Amniotic epithelial cell (primary cell): ENCODE measurements around the gene RRP1B.
A peak's percentile ranks its signal among the peaks of the same experiment; 100 is the strongest.
"Not testable (repeated sequence)": the region's sequence is repeated elsewhere in the genome, so short reads cannot be mapped to it uniquely, and the experiment has no call there.

Experiments used
- DNase-seq: peaks from one replicate; pipeline ENCODE4 v3.0.0-alpha.2; 2010; ENCODE audit warnings: low read depth

The RRP1B gene, protein sequence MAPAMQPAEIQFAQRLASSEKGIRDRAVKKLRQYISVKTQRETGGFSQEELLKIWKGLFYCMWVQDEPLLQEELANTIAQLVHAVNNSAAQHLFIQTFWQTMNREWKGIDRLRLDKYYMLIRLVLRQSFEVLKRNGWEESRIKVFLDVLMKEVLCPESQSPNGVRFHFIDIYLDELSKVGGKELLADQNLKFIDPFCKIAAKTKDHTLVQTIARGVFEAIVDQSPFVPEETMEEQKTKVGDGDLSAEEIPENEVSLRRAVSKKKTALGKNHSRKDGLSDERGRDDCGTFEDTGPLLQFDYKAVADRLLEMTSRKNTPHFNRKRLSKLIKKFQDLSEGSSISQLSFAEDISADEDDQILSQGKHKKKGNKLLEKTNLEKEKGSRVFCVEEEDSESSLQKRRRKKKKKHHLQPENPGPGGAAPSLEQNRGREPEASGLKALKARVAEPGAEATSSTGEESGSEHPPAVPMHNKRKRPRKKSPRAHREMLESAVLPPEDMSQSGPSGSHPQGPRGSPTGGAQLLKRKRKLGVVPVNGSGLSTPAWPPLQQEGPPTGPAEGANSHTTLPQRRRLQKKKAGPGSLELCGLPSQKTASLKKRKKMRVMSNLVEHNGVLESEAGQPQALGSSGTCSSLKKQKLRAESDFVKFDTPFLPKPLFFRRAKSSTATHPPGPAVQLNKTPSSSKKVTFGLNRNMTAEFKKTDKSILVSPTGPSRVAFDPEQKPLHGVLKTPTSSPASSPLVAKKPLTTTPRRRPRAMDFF

DNA sequence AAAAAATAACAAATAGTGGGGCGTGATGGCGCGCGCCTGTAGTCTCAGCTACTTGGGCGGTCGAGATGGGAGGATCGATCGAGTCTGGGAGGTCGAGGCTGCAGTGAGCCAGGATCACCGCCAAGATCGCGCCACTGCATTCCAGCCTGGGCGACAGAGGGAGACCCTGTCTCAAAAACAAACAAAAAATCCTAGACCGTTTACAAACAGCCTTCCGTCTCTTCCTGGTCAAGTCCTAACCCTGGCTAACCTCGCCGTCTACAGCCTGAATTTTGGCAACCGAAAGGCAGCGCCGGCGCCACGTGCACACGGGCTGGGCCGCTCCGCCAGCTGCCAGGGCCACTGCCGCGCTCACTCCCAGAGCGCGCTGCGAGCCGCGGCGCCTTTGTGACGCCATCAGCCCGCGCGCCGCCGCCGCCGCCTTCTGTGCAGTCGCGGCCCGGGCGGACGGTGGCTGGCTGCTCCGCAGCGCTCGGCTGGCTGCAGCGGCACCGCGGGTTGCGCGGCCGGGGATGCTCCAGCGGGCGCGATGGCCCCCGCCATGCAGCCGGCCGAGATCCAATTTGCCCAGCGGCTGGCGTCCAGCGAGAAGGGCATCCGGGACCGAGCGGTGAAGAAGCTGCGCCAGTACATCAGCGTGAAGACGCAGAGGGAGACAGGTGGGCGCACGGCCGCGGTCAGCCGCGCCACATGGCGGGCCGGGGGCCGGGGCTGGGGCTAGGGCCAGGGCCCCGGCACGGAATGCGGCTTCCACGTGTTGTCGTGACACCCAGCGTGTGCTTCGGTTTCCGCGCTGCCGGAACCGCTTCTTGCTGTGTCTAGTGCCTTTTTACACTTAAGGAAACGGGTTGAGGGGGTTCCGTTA lies at the start of gene RRP1B, which contains the start of gene HSF2BP:
Gene RRP1B (plus strand): TSS at position 425 of the 865 bp plus-strand sequence. CDS start 105 bp downstream, at position 530.
Gene HSF2BP (minus strand): TSS at position 353 of the 865 bp plus-strand sequence. CDS start 1,392 bp downstream, outside the sequence.
- peak; percentile 68 for DNase-seq

DNA sequence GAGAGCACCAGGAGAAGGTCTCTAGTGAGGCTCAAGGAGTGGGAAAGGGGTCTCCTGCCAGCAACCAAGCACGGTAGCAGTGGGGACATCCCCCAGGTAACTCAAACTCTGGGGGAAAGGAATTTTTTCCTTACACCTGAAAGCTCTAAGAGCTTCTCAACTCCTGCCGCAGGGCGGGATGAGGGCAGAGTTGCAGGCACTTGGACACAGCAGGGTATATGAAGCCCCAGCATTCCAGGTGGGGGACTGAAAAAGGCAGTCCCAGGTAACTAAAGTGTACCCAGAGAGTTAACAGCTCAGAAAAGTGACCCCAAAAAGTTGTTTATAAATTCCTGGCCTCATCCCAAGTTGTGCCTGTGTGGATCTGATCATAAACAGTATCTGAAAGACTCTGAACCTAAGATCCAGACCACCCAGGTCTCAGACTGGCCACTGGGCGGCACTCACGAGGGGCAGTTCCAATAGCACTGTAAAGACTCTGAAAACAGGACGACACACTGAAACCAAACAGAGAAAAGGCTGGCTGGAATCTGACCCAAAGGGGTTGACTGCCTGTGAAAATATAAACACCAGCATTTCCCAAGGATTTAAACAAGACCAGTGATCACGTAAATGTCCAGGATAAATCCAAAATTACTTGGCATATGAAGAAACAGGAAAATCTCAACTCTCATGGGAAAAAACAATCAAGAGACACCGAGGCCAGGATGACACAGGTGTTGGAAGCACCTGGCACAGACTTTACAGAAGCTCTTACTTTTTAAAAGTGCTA lies 47.6 kb upstream of the RRP1B start:
- DNase-seq, result peak; percentile 67

DNA sequence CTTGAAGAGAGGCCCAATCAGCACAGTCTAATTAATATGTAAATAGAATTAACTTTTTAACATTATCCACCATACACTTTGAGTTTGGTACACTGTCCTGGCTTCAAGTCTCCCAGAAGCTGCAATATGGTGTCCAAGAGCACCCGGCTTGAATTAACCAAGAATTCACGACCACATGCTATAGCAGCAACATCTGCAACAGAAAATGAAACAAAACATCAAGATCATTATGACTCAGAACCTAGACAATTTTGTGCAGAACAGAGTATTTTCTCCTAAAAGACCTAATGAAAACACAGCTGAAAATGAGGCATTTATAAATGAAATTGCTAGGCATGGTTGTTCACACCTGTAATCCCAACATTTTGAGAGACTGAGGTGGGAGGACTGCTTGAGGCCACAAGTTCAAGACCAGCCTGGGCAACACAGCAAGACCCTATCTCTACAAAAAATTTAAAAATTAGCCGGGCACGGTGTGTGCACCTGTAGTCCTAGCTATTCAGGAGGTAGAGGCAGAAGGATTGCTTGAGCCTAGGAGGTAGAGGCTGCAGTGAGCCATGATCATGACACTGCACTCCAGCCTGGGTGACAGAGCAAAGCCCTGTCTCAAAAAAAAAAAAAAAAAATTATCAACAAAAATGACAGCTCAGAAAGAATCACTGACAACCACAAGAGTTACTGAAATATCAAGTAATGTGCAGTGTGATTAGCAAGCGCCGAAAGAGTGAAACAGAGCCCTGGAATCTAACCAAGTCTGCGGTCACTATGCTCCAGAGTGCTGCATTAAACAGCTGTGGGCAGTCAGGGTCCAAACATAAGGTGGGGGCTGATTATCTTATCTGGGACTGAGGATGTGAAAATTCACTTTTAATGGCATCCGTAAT lies 45.4 kb upstream of the RRP1B start:
- peak; percentile 82 for DNase-seq

DNA sequence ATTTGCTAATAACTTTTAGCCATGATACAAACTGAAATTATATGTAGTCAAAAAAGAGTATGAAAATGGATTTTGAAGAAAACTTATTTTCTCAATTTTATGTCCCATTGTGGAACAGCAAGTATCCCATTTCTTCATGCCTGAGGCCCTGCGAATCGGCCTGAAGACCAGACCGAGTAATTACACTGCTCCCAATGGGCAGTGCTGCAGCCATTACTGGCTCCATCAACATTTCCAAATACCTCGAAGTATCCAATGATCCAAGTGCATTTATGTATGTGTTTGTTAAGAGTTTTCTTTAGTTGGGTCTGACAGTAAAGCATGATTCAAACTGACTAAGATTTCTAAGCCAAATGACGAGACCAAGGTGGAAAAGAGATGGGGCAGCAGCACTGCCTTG lies 44.5 kb upstream of the RRP1B start:
- DNase-seq, result no peak

DNA sequence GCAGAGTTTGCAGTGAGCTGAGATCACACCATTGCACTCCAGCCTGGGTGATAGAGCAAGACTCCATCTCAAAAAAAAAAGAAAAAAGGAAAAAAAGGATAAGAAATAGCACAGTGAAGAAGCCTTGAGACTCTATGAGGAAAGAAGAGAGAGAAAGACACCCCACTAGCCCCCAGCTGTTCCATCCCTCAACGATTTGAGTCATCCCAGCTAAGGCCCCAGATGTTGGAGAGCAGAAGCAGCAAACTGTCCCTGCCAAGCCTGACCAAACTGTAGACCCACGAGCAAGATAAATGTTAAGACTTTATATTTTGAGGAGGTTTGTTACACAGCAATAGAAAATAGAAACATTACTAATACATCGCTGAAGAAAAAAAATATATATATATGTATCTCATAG lies 42.5 kb upstream of the RRP1B start:
- not testable (repeated sequence) for DNase-seq

DNA sequence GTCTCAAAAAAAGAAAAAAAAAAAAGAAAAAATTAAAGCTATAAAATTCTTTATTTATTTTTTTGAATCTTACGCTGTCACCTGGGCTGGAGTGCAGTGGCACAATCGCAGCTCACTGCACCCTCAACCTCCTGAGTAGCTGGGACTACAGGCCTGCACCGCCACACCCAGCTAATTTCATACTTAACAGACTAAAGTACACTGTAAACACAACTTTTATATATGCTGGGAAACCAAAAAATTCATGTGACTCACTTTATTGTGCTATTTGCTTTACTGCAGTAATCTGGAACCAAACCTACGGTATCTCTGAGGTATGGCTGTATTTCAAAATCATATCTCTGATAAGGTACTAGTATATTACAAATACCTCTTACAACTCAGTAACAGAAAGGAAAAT lies 40.4 kb upstream of the RRP1B start:
- DNase-seq, result peak; percentile 64

DNA sequence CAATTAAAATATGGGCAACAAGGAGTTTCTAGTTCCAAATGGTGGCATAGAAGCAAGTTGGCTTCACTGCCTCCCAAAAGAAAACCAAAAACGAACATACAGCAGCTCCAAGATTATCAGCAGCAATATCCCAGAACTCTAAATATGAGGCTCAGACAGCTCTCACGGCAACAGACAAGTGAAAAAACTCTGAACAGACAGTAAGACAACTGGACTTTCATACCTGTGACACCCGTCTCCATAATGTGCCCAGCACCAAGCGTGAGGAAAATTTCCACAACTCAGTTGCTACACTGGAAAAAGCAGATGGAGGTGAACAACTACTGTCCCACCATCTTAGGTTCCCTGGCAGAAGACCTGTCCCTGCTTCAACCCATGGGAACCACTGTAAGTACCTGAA lies 40.0 kb upstream of the RRP1B start:
- no peak for DNase-seq

DNA sequence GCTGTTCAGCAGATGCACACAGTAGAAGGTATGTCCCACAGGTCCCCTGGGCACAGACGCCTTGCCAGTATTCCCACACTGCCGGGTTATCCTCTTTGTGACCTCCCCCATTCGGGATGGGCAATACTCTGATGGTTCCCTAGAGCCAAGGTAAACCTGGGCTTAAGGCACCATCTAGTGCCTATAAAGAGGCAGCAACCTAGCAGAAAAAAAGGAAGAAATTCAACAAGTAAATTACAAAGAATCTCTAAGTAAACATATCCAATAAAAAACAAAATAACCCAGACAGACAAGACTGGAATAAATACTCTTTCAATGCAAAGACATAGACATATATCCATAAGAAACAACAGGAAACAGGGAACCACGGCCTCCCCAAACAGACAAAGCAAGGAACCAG lies 39.5 kb upstream of the RRP1B start:
- DNase-seq, result no peak

DNA sequence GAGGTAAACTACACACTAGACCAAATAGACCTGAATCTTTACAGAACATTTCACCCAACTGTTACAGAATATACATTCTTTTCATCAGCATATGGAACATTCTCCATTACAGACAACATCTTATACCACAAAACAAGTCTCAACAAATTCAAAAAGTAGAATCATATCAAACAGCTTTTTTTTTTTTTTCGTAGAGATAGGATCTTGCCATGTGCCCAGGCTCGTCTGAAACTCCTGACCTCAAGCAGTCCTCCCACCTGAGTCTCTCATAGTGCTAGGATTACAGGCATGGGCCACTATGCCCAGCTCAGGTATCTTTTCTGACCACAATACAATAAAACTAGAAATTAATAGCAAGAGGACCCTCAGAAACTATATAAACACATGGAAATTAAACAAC lies 36.6 kb upstream of the RRP1B start:
- DNase-seq, result no peak

DNA sequence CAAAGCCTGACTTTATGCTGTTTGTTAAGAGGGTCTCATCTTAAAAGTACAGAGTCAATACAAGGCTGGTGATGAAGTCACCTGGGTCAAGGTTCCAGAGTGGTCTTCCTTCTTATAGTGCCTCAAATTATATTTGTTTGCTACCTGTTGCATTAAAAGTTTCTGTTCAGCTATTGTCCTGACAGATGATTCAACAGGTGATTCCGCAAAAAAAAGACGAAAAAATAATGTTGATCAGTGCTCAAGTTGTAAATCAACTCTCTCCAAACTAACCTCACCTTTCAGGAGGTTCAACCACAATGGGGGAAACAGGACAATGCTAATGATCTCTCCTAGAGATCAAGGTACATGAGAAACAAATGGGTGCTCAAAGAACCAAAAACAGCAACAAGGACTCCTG lies 35.8 kb upstream of the RRP1B start:
- no peak for DNase-seq

DNA sequence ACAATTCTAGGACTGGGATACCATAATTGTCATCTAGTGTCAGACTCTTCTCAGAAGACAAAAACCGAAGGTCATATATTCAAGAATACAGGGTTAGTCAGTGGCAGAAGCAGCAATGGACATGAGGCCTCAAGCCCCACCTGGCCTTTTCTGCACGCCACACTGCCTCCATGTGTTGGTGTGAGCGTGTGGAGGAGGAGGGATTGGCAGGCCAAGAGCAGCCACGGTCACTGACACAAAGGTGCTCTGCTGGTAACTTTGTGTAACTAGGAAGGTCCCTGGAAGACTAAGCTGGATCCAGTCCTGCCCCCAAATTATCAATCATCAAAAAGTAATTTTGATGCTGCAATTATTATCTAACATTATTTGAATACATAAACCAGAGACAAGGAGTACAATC lies 35.0 kb upstream of the RRP1B start:
- DNase-seq, result no peak

DNA sequence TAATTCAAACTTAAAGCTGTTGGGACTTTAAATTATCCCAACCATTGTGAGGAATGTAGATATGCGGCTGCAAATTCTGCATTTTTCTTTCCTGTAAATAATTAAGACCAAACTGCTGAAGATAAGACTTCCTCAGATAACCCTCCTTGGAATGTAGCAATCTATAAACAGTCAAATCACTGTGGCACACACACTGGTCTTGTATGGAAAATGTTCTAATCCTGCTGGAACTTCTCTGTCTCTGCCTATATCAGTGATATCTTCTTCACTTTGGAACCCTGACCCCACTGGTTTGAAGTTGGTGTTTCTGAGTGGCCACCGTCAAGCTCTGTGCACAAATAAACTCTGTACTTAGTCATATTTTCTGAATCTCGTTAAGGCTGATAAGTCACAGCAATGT lies 33.0 kb upstream of the RRP1B start:
- peak; percentile 78 for DNase-seq

DNA sequence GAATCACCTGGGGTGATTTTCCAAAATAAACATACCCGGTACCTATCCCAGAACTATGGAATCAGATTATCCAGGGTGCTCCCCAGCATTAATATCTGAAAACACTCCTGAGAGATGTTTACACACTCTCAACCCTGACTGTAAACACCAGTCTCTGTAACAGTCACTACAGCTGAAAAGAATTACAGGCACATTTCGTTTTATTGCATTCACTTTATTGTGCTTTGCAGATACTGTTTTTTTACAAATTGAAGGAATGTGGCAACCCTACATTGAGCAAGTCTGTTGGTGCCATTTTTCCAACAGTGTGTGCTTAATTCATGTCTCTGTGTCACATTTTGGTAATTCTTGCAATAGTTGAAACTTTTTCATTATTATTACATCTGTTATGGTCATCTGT lies 31.8 kb upstream of the RRP1B start:
- DNase-seq, result no peak

DNA sequence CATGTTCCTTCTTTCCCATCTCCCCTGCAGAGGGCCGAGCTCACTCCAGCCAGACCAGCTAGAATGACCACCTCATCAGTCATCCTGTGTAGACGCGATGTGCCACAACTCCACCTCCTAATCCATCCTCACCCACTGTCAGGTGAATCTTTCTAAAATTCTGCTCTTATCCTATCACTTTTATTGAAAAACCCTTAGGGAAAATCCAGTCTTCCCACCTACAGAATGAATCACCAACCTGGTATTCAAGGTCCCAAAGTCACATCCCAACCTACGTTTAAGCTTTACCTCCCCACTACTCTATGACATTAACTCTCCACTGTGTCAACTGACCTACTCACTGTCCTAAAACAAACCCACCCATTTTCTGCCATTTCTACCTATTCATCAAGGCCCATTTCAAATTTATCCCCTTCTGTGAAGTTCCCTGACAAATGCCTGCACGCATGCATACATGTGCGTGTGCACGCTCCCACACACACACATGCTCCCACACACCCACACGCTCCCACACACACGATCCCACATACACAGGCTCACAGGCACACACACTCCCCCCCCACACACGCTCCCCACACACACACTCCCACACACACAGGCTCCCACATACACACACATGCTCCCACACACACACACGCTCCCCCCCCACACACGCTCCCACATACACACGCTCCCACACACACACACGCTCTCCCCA lies 27.8 kb upstream of the RRP1B start:
- no peak for DNase-seq

DNA sequence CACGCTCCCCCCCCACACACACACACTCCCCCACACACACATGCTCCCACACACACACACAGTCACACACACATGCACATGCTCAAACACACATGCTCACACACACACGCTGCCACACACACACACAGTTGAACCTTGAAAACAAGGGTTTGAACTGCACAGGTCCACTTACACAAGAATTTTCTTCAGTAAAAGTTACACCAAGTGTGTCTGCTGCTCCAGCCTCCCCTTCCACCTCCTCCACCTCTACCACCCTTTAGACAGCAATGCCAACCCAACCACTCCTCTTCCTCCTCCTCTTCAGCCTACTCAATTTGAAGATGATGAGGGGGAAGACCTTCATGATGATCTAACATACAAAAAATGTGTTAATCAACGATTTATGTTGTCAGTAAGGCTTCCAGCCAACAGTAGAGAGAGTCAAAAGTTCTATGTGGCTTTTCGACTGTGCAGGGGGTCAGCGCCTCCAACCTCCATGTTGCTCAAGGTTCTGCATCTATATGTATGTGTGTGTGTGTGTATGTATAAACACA lies 26.9 kb upstream of the RRP1B start:
- no peak for DNase-seq

DNA sequence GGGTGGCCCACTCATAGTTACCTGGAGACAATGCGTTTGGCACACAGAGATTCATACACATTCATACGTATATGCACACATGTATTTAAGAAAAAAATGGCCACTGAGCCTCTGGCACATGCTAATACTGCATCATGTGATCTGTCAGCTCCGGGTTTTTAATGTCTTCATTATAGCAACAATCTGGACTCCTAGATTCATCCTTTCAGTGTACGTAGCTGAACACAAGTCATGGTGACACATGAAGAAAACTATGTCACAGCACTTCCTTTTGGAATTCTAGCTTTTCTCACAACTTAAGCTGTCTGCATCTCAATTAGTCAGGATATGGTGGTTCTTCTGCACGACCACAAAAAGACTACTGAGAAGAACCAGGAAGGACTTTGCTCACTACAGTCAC lies 24.7 kb upstream of the RRP1B start:
- DNase-seq, result no peak

DNA sequence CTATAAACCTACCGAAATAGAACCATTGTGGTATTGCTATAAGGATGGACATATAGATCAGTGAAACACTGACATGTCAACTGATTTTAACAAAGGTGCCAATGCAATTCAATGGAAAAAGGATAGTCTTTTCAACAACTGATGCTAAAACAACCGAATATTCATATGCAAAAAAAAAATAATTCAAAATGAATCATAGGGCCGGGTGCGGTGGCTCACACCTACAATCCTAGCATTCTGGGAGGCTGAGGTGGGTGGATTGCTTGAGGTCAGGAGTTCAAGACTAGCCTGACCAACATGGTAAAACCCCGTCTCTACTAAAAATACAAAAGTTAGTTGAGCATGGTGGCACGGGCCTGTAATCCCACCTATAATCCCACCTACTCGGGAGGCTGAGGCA lies 23.9 kb upstream of the RRP1B start:
- no peak for DNase-seq

DNA sequence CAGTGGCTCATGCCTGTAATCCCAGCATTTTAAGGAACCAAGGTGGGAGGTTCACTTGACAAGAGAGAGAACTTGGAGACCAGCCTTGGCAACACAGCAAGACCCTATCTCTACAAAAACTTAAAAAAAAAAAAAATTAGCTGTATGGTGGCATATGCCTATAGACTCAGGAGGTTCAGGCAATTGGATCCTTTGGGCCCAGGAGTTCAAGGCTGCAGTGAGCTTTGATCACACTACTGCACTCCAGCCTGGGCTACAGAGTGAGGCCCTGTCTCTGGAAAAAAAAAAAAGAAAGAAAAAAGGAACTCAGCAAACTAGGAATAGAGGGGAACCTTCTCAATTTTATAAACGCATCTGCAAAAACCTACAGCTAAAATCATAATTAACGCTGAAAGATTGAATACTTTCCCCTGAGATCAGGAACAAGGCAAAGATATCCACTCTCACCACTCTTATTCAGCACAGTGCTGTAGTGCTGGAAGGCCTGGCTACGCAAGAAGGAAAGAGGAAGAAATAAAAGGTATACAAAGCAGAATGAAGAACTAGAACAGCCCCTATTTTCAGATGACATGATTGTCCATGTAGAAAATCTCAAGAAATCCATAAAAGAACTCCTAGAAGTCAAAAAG lies 21.7 kb upstream of the RRP1B start:
- no peak for DNase-seq
